Transverse colon (tissue), 4 donors: ENCODE measurements around the gene PSTPIP1. TPM values are rescaled to one million over a fixed set of nuclear protein-coding genes. Genes with fewer than 3 reads are reported as not detected.

Source experiments
- DNase-seq: peaks from one replicate; pipeline ENCODE4 v3.0.0-alpha.2; 2019
- H3K27ac ChIP-seq, 4 donors: fragments of 200-600 bp; sonication (generic); 2 replicates each; pipeline ENCODE4 v1.5.1; 2016 to 2018; ENCODE audit warnings: inconsistent platforms in 4 of 4
- H3K27me3 ChIP-seq: fragments of 200-600 bp; sonication (generic); 2 replicates; pipeline ENCODE4 v1.5.1; 2017; ENCODE audit warnings: inconsistent platforms
- H3K36me3 ChIP-seq, 4 donors: fragments of 200-600 bp; sonication (generic); 2 replicates each; pipeline ENCODE4 v1.5.1; 2017 to 2019; ENCODE audit warnings: inconsistent platforms in 4 of 4
- H3K4me1 ChIP-seq, 4 donors: fragments of 200-600 bp; sonication (generic); 2 replicates each; pipeline ENCODE4 v1.5.1; 2017 to 2020; ENCODE audit warnings: inconsistent platforms in 4 of 4
- H3K4me3 ChIP-seq, 4 donors: fragments of 200-600 bp; sonication (generic); 1 replicate in 1 of 4; 2 replicates in 3 of 4; pipeline versions ENCODE4 v1.5.1 to v1.6.1; 2017 to 2019; ENCODE audit warnings: inconsistent platforms in 4 of 4
- H3K9me3 ChIP-seq, 2 donors: fragments of 200-600 bp; sonication (generic); 2 replicates each; pipeline ENCODE4 v1.5.1; 2017 to 2019; ENCODE audit warnings: inconsistent platforms in 2 of 2
- EP300 ChIP-seq: sonication (generic); formaldehyde crosslinking; IDR thresholded peaks from one replicate; pipeline ENCODE4 v1.6.1; 2017; ENCODE audit warnings: antibody characterized with exemption, low read depth
- POLR2A ChIP-seq: fragments of 450-650 bp; IDR thresholded peaks from one replicate; pipeline ENCODE4 v1.6.1; 2016; ENCODE audit warnings: antibody characterized with exemption, mild to moderate bottlenecking, moderate library complexity
- POLR2AphosphoS5 ChIP-seq, 3 donors: sonication (generic); formaldehyde crosslinking; IDR thresholded peaks; one replicate each; pipeline ENCODE4 v1.6.1; 2016; ENCODE audit warnings: antibody characterized with exemption in 3 of 3
- WGBS, 2 donors: methylation state at CpG; one replicate each; pipeline ENCODE4 v1.1.5; 2018; ENCODE audit warnings: low coverage in 1 of 2; 5-methylcytosine and 5-hydroxymethylcytosine counted together
- in situ Hi-C, 4 donors: fragments of 200-750 bp; cut with MboI; loops; one replicate each; pipeline versions ENCODE4 v1.15.0 to v1.15.1; 2017; ENCODE audit warnings: low sequenced_read_pairs in 3 of 4, low pct_ligation_motif_present in 1 of 4, low pct_unique_long_range_greater_than_20kb in 1 of 4
- intact Hi-C: fragments of 100-400 bp; cut with DNase I; formaldehyde crosslinking; loops from one replicate; pipeline ENCODE4 v1.15.1; 2023; ENCODE audit warnings: low total_unique reads
- total RNA-seq, 4 donors: library from RNA; depleted of rRNA; stranded (reverse); fragments of >200 nt; gene quantifications; one replicate each; pipeline ENCODE4 v1.1.0, GENCODE V29; 2016
- TF ChIP-seq, protein P1 (sequence below), 5 experiments: fragments of 200-600 bp in 3 of 5; fragments of 450-650 bp in 2 of 5; sonication (generic) in 3 of 5; IDR thresholded peaks; 1 replicate in 2 of 5; 2 replicates in 3 of 5; pipeline ENCODE4 v1.5.1; 2016 to 2017; ENCODE audit warnings: antibody characterized with exemption in 5 of 5, inconsistent platforms in 3 of 5, mild to moderate bottlenecking in 2 of 5, moderate library complexity in 1 of 5

PSTPIP1 gene
- total RNA-seq, 4 donors from 2014 or later = 1.4 to 35.2 (median 8.7) TPM

DNA sequence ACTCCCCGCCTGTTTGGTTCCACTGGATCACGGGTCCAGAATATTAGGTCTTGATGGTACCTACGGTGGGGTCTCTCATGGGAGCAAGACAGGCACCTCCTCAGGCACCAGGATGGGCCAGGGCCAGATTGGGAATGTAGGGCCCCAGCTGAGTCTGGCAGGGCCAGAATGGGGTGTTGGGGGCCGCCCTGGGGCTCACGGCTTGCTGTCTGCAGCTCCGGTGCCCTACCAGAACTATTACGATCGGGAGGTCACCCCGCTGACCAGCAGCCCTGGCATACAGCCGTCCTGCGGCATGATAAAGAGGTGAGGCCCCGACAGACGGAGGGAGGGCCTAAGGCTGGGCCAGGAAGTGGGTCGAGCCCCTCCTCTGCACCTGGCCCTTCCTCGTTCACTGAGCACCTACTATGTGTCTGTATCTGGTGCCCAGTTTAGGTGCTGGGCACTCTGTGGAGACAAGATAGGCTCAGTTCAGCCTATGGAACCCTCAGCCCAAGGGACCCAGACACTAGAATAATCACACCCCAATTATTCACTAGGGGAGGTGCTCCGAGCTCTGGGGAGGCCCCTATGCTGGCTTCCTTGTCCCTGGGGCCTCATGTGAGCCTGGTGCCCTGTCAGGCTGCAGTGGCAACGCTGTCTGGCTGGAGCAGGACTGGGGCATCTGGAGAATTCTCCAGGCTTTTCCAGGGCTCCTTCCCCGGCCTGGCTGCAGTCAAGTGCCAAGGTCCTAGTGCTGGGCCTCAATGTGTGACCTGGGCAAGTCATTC lies 37.9 kb downstream of the PSTPIP1 start:
- intact Hi-C loops = no loop called here
- 74% methylated on average over 16 of the region's 18 CpGs; no CpG with 5 or more reads in 1 of the 2 donors for WGBS, 2 donors
- H3K4me1 ChIP-seq = peaks cover 5 to 33% (median 20%) of the 10 kb centered on the region in 4 donors
- DNase-seq = peak; percentile 7
- TF ChIP-seq POLR2AphosphoS5 (IDR thresholded peaks at IDR 0.05) = peak in 1 of 3 donors; percentile 5
- TF ChIP-seq, protein P1, sequence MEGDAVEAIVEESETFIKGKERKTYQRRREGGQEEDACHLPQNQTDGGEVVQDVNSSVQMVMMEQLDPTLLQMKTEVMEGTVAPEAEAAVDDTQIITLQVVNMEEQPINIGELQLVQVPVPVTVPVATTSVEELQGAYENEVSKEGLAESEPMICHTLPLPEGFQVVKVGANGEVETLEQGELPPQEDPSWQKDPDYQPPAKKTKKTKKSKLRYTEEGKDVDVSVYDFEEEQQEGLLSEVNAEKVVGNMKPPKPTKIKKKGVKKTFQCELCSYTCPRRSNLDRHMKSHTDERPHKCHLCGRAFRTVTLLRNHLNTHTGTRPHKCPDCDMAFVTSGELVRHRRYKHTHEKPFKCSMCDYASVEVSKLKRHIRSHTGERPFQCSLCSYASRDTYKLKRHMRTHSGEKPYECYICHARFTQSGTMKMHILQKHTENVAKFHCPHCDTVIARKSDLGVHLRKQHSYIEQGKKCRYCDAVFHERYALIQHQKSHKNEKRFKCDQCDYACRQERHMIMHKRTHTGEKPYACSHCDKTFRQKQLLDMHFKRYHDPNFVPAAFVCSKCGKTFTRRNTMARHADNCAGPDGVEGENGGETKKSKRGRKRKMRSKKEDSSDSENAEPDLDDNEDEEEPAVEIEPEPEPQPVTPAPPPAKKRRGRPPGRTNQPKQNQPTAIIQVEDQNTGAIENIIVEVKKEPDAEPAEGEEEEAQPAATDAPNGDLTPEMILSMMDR (IDR thresholded peaks at IDR 0.05) = no peak
- no peak for TF ChIP-seq POLR2A
- TF ChIP-seq EP300 = no peak
- in situ Hi-C loops = no loop called here
- H3K4me3 ChIP-seq = no peak overlapping the region
- no peaks in the 10 kb centered on the region for H3K36me3 ChIP-seq
- no peaks in the 10 kb centered on the region for H3K9me3 ChIP-seq
- no peak overlapping the region for H3K27ac ChIP-seq
- peaks cover 6% of the 10 kb centered on the region for H3K27me3 ChIP-seq

DNA sequence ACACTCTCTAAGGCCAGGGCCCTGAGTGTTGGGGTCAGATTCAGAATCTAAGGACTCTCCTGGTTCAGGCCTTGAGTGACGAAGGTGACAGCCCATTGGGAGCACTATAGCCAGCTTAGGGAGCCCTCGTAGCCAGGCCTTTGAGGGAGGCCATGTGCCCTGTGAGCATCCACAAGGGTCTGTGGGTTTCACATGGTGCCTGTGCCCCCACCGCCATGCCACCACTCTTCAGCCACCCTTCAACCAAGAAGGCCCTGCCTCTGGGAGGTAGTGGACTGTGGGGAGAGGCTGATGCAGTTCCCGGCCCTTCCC lies 38.4 kb downstream of the PSTPIP1 start:
- Histone ChIP-seq H3K9me3 (no peaks in the 10 kb centered on the region), H3K4me3 (no peak overlapping the region), H3K27me3 (peaks cover 4% of the 10 kb centered on the region), H3K27ac (no peak overlapping the region), H3K4me1 (peaks cover 5 to 27% (median 15%) of the 10 kb centered on the region in 4 donors), H3K36me3 (no peaks in the 10 kb centered on the region)
- 93% methylated on average over 4 of the region's 4 CpGs; no CpG with 5 or more reads in 1 of the 2 donors for WGBS, 2 donors
- peak in 2 of 3 donors; percentile 10 to 11 for TF ChIP-seq POLR2AphosphoS5 (IDR thresholded peaks at IDR 0.05)
- TF ChIP-seq, protein P1 (IDR thresholded peaks at IDR 0.05) = no peak
- intact Hi-C loops (no loop called here), in situ Hi-C loops (no loop called here)
- no peak for DNase-seq

DNA sequence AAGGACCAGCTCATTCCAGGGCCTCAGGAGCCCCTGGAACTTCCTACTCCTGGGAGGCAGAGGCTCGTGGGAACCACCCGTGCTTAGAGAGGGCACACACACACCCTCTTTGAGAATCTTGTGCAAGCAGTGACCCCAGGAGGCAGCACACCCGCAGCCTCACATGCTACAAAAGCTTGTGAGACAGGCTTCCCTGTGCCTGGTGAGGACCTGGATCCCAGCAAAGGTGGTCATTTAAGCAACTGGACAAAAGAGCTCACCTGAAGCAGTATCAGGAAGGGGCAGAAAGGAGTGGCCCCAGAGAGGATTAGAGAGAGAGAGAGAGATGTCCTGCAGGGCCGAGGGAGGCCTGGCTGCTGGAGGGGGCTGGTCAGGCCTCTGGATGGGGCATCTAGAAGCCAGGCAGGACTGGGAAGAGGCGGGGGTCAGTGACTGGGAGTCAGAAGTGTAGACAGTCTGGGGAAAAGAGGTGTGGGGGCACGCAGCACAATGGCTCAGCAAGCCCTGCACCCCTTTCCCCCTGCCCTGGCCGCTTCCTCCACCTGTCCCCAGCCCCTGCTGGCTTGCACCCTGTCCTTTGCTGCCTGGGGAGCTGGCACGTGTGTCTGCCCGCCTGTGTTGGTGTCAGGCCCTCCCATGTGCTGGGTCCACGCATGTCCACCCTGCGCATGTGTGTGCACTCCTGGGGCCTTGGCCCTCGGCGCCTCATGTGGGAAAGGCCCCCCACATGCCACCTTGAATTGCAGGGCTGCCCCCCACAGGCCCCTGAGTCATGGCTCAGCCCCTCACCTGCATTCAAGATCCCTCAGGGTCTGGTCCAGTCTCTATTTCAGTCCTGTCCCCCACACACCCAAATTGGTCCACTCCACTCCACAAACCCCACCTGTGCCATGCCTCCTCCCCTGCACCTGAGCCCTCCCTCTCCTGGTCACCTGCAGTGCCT lies 39.1 kb downstream of the PSTPIP1 start:
- no peak overlapping the region for H3K4me3 ChIP-seq
- no peak overlapping the region for H3K27ac ChIP-seq
- no peaks in the 10 kb centered on the region for H3K9me3 ChIP-seq
- no peaks in the 10 kb centered on the region for H3K36me3 ChIP-seq
- intact Hi-C loops (no loop called here), in situ Hi-C loops (no loop called here)
- 77 to 85% methylated on average over 8 to 13 of the region's 13 CpGs for WGBS, 2 donors
- no peaks in the 10 kb centered on the region for H3K27me3 ChIP-seq
- peaks cover 5 to 22% (median 13%) of the 10 kb centered on the region in 4 donors for H3K4me1 ChIP-seq
- TF ChIP-seq POLR2A (no peak), POLR2AphosphoS5 (IDR thresholded peaks at IDR 0.05) (peak in 1 of 3 donors; percentile 62), EP300 (no peak)
- TF ChIP-seq, protein P1 (IDR thresholded peaks at IDR 0.05) = no peak
- DNase-seq = peak; percentile 8
